ENCODE data around the gene SAMSN1. TPM values are rescaled to one million over a fixed set of nuclear protein-coding genes. Genes with fewer than 3 reads are reported as not detected.

Gene SAMSN1
- total and polyA plus RNA-seq, 2 of the 8 experiments (the other 6 are each of a cell fraction or from before 2014, with no cell fraction given): 0.50 to 3.0 TPM

DNA sequence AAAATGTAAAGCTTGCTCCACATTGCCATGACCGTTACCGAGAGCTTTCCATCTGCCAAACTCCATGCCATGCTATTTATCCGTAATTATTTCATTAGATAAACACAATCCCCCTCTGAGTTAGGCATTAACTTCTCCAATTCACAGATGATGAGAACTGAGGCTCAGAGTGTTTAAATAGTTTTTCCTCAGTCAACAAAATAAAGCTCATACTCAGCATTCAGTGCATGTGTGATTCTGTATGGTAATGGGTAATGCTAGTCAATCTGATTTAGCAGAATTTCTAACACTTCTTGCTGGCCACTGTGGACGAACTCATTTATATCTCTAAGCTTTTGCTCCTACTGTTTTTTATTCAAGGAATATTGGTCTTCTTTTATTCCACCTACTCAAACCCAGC lies 17.3 kb downstream of the SAMSN1 start:
- no peak overlapping the region for H3K4ac ChIP-seq (replicated peaks; ENCODE audit: insufficient read length, low read depth, low read length)
- no peaks in the 10 kb centered on the region for H3K36me3 ChIP-seq (ENCODE audit: control insufficient read depth in 2 of 4, insufficient read depth in 4 of 4, low read length in 3 of 4)
- H2AFZ ChIP-seq (ENCODE audit: low read length): no peak overlapping the region
- H3K79me1 ChIP-seq (ENCODE audit: low read depth, low read length): no peaks in the 10 kb centered on the region
- H4K91ac ChIP-seq (replicated peaks; ENCODE audit: insufficient read length, low read length): no peak overlapping the region
- no peak overlapping the region for H3K18ac ChIP-seq (ENCODE audit: extremely low read depth, low read length)
- H2BK120ac ChIP-seq (replicated peaks; ENCODE audit: low read depth, low read length): no peak overlapping the region
- no peaks in the 10 kb centered on the region for H4K20me1 ChIP-seq (replicated peaks in 1 of 2; ENCODE audit: control insufficient read depth in 1 of 2, insufficient read depth in 2 of 2, low read length in 2 of 2)
- ChIA-PET POLR2A (ENCODE audit: partially characterized antibody) (no interaction called here), CTCF (ENCODE audit: partially characterized antibody) (interaction anchor here (0.5 kb wide), 1 partner anchor 12 kb away, joined by 3 read pairs; no protein-coding TSS in a partner anchor)
- no peak overlapping the region for H3K4me3 ChIP-seq (ENCODE audit: extremely low read depth in 1 of 4, insufficient read depth in 2 of 4, low read depth in 3 of 4, low read length in 4 of 4)
- H3K56ac ChIP-seq (replicated peaks; ENCODE audit: insufficient read length, low read depth, low read length): no peak overlapping the region
- H3K23ac ChIP-seq (ENCODE audit: insufficient read length): no peak overlapping the region
- H3K27me3 ChIP-seq (replicated peaks in 1 of 4; ENCODE audit: control insufficient read depth in 3 of 4, extremely low read depth in 1 of 4, insufficient read depth in 3 of 4, low read length in 3 of 4): no peaks in the 10 kb centered on the region
- H3K9ac ChIP-seq (replicated peaks in 1 of 4; ENCODE audit: extremely low read depth in 1 of 4, low read depth in 3 of 4, low read length in 3 of 4): no peak overlapping the region
- no peaks in the 10 kb centered on the region; a peak in 1 of 4 replicates for H3K9me3 ChIP-seq (ENCODE audit: insufficient read depth in 2 of 2, low read depth in 1 of 2, low read length in 1 of 2)
- no peak overlapping the region for H2BK15ac ChIP-seq (ENCODE audit: low read length)
- no peaks in the 10 kb centered on the region for H3K79me2 ChIP-seq (ENCODE audit: control insufficient read depth in 1 of 2, insufficient read depth in 2 of 2, low read length in 2 of 2)
- H2BK5ac ChIP-seq (ENCODE audit: low read depth, low read length): no peak overlapping the region
- no peak overlapping the region for H3K4me2 ChIP-seq (ENCODE audit: insufficient read depth in 1 of 2, low read depth in 2 of 2, low read length in 2 of 2)
- no peak for DNase-seq (ENCODE audit: low read depth in 1 of 2, low spot score in 2 of 2)
- H2BK12ac ChIP-seq (ENCODE audit: low read depth, low read length): no peak overlapping the region
- H3K14ac ChIP-seq (ENCODE audit: insufficient read length): no peak overlapping the region
- TF ChIP-seq KDM4A (IDR thresholded peaks at IDR 0.05; ENCODE audit: low read depth, low read length, severe bottlenecking) (no peak), PHF8 (conservative IDR thresholded peaks at IDR 0.05; ENCODE audit: low read depth, low read length) (no peak), SRF (IDR thresholded peaks at IDR 0.05; ENCODE audit: low read depth, low read length) (no peak), SUZ12 (IDR thresholded peaks at IDR 0.05; ENCODE audit: low read length) (no peak), EP300 (IDR thresholded peaks at IDR 0.05; ENCODE audit: borderline replicate concordance in 1 of 2, low read depth in 2 of 2, low read length in 2 of 2) (no peak)
- H4K8ac ChIP-seq (ENCODE audit: extremely low read depth, insufficient read depth, low read length): no peak overlapping the region
- no peak for FAIRE-seq
- no peak overlapping the region for H2BK20ac ChIP-seq (ENCODE audit: low read length)
- H3K27ac ChIP-seq (ENCODE audit: low read depth, low read length): no peak overlapping the region
- no peak overlapping the region for H4K5ac ChIP-seq (ENCODE audit: insufficient read length, low read depth, low read length)
- WGBS, 2 experiments (ENCODE audit: extremely low coverage in 1 of 2, insufficient coverage in 1 of 2, insufficient read length in 1 of 2, insufficient replicate concordance in 2 of 2, low coverage in 1 of 2, low lambda C conversion rate in 2 of 2, missing lambda C conversion rate in 1 of 2): 81% methylated on average over 4 of the region's 4 CpGs; no CpG with 5 or more reads in 1 of the 2 experiments
- no peaks in the 10 kb centered on the region for H3K23me2 ChIP-seq (ENCODE audit: low read depth, low read length)
- no peak overlapping the region for H2AK5ac ChIP-seq (ENCODE audit: low read depth, low read length)
- H3K4me1 ChIP-seq (replicated peaks in 1 of 4; ENCODE audit: control insufficient read depth in 3 of 4, insufficient read depth in 4 of 4, low read length in 3 of 4): no peaks in the 10 kb centered on the region

All from H1 (cell line).